Measurements from ENCODE around the gene STRIP2. TPM values are rescaled to one million over a fixed set of nuclear protein-coding genes. Genes with fewer than 3 reads are reported as not detected.
A peak's percentile ranks its signal among the peaks of the same experiment; 100 is the strongest.

STRIP2 gene
- total RNA-seq, 4 donors from 2014 or later = 0.54 to 1.7 (median 1.3) TPM

GRCh38 chr7:129496653-129497052, 62.4 kb downstream of the STRIP2 start:
- Histone ChIP-seq H3K27me3 (no peaks in the 10 kb centered on the region), H3K36me3 (no peaks in the 10 kb centered on the region), H3K4me3 (no peak overlapping the region), H3K9me3 (no peaks in the 10 kb centered on the region), H3K27ac (no peak overlapping the region), H3K4me1 (no peaks in the 10 kb centered on the region)
- TF ChIP-seq CTCF (IDR thresholded peaks at IDR 0.05) (no peak), POLR2A (IDR thresholded peaks at IDR 0.05) (no peak)
- no peak for DNase-seq

GRCh38 chr7:129497156-129497555, 62.9 kb downstream of the STRIP2 start:
- Histone ChIP-seq H3K27ac (no peak overlapping the region), H3K9me3 (no peaks in the 10 kb centered on the region), H3K27me3 (no peaks in the 10 kb centered on the region), H3K4me1 (no peaks in the 10 kb centered on the region), H3K36me3 (no peaks in the 10 kb centered on the region), H3K4me3 (no peak overlapping the region)
- TF ChIP-seq CTCF (IDR thresholded peaks at IDR 0.05) (no peak), POLR2A (IDR thresholded peaks at IDR 0.05) (no peak)
- no peak for DNase-seq

GRCh38 chr7:129498021-129498420, 63.8 kb downstream of the STRIP2 start:
- TF ChIP-seq CTCF (IDR thresholded peaks at IDR 0.05) = no peak
- TF ChIP-seq POLR2A (IDR thresholded peaks at IDR 0.05) = no peak
- Histone ChIP-seq H3K4me1 (peaks cover 0 to 6% (median 2%) of the 10 kb centered on the region in 4 donors), H3K4me3 (no peak overlapping the region), H3K9me3 (no peaks in the 10 kb centered on the region), H3K27ac (no peak overlapping the region), H3K27me3 (no peaks in the 10 kb centered on the region), H3K36me3 (no peaks in the 10 kb centered on the region)
- DNase-seq = no peak

- H3K4me3 ChIP-seq = no peak overlapping the region
- peak overlapping the region in 1 of 4 donors; percentile 4 for H3K27ac ChIP-seq
- H3K36me3 ChIP-seq = no peaks in the 10 kb centered on the region
- H3K4me1 ChIP-seq = peaks cover 0 to 7% (median 3%) of the 10 kb centered on the region in 4 donors
- H3K27me3 ChIP-seq = no peaks in the 10 kb centered on the region
- peak in 1 of 3 donors; percentile 25 for DNase-seq
- H3K9me3 ChIP-seq = no peaks in the 10 kb centered on the region
- TF ChIP-seq POLR2A (IDR thresholded peaks at IDR 0.05) (no peak), CTCF (IDR thresholded peaks at IDR 0.05) (no peak)
Measured at GRCh38 chr7:129499999-129500398, 65.8 kb downstream of the STRIP2 start.

- DNase-seq = peak; percentile 83 to 96 (median 92)
- Histone ChIP-seq H3K4me3 (peak within 1 kb of the TSS; percentile 38 to 77 (median 64)), H3K36me3 (no peaks in the 10 kb centered on the region), H3K27ac (peak within 1 kb of the TSS in 2 of 4 donors; percentile 30 to 63), H3K4me1 (peaks cover 0 to 7% (median 3%) of the 10 kb centered on the region in 4 donors), H3K27me3 (no peaks in the 10 kb centered on the region), H3K9me3 (no peaks in the 10 kb centered on the region)
- no peak for TF ChIP-seq POLR2A (IDR thresholded peaks at IDR 0.05)
- no peak for TF ChIP-seq CTCF (IDR thresholded peaks at IDR 0.05)
Measured at GRCh38 chr7:129501760-129502707, 67.8 kb downstream of the STRIP2 start, which contains the start of gene SMKR1. SMKR1 (plus strand) TSS chr7:129502531; CDS start chr7:129502825, 294 bp downstream.
